ENCODE results near the gene TIMP1. TPM values are rescaled to one million over a fixed set of nuclear protein-coding genes. Genes with fewer than 3 reads are reported as not detected.

Gene TIMP1
- total and polyA plus RNA-seq, 2 of the 13 experiments (the other 11 are each of a cell fraction or from before 2014, with no cell fraction given) = 12.3 to 45.8 TPM

DNA sequence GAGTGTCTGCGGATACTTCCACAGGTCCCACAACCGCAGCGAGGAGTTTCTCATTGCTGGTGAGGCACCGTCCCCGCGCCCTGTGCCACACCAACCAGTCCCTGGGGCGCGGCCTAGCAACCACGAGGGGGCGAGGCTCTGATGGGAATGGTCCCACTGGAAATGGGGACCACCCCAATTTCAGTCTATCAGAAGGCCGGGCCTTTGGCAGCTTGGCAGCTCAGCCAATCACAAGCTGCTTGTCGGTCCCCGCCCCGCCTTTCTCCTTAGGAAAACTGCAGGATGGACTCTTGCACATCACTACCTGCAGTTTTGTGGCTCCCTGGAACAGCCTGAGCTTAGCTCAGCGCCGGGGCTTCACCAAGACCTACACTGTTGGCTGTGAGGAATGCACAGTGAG is 3.0 kb downstream of the TIMP1 start (continued):
- no peak for TF ChIP-seq SNAPC4 (CRISPR knock-in tag; IDR thresholded peaks at IDR 0.05)
- TF ChIP-seq NBN (conservative IDR thresholded peaks at IDR 0.05) = no peak
- no peak for TF ChIP-seq NPAS2 (CRISPR knock-in tag; IDR thresholded peaks at IDR 0.05; ENCODE audit: borderline replicate concordance)
- no peak for TF ChIP-seq PRMT3 (CRISPR knock-in tag; IDR thresholded peaks at IDR 0.05; ENCODE audit: borderline replicate concordance, low read depth)
- TF ChIP-seq FOXA1 (IDR thresholded peaks at IDR 0.05) = no peak
- no peak for TF ChIP-seq FOXA1 (CRISPR knock-in tag; IDR thresholded peaks at IDR 0.05)
- no peak for TF ChIP-seq BCLAF1 (IDR thresholded peaks at IDR 0.05)

All from HepG2 (cell line).